ENCODE results near the gene GIT2. TPM values are rescaled to one million over a fixed set of nuclear protein-coding genes. Genes with fewer than 3 reads are reported as not detected.

The GIT2 gene
- total RNA-seq, 4 donors from 2014 or later = 39.8 to 62.9 (median 55.5) TPM

DNA sequence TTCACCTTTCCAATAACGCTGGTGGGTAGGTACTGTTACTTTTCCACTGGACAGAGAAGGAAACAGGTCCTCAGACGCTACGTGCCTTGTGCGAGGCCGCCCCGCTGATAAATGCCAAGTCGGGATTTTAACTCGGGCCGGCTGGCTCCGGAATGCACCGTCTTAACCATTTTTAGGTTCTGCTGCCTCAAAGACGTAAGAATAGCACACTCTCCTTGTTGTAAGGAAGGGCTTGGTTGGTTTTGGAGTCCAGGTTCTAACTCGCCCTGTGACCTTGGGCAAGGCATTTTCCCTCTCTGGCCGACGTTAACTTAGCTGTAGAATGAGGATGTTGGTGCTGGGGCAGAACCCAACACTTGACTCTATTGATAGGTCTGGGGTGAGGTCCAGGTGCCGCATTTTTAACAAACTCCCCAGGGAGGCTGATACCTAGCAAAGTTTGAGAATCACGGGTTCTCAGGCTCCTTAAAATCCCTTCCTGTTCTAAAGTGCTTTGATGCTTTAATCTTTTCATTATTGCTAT, 3.9 kb upstream of the GIT2 start:
- Histone ChIP-seq H3K27ac (peak overlapping the region; percentile 71 to 89 (median 78)), H3K9me3 (no peaks in the 10 kb centered on the region), H3K27me3 (no peaks in the 10 kb centered on the region), H3K4me1 (peaks cover 0 to 42% (median 28%) of the 10 kb centered on the region in 4 donors), H3K4me3 (peak overlapping the region; percentile 83 to 96 (median 94)), H3K36me3 (peaks cover 0 to 10% (median 0%) of the 10 kb centered on the region in 3 donors)
- WGBS, 2 donors = 3 to 4% methylated on average over 17 of the region's 17 CpGs
- no peak for TF ChIP-seq EP300 (IDR thresholded peaks at IDR 0.05)
- TF ChIP-seq POLR2A (IDR thresholded peaks at IDR 0.05) = no peak
- DNase-seq (ENCODE audit: low spot score in 2 of 2) = no peak

DNA sequence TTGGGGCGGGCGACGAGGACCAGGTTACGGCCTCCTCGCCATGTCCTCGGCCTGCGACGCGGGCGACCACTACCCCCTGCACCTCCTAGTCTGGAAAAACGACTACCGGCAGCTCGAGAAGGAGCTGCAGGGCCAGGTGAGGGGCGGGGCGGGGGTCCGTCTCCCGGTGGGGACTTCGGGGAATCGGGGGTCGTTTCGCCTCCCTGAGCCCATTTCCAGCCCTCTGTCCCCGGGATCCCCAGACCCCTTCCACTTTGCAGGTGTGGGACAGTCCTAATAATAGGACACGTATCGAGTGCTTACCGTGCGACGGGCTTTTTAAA, 3.4 kb upstream of the GIT2 start:
- peaks cover 0 to 46% (median 32%) of the 10 kb centered on the region in 4 donors for H3K4me1 ChIP-seq
- peak overlapping the region; percentile 71 to 89 (median 78) for H3K27ac ChIP-seq
- TF ChIP-seq CTCF (IDR thresholded peaks at IDR 0.05) (no peak), EP300 (IDR thresholded peaks at IDR 0.05) (no peak), POLR2A (IDR thresholded peaks at IDR 0.05) (no peak)
- 0% methylated on average over 7 to 27 of the region's 27 CpGs for WGBS, 2 donors
- DNase-seq (ENCODE audit: low spot score in 2 of 2) = no peak
- peaks cover 0 to 10% (median 0%) of the 10 kb centered on the region in 3 donors for H3K36me3 ChIP-seq
- peak overlapping the region; percentile 83 to 96 (median 94) for H3K4me3 ChIP-seq
- no peaks in the 10 kb centered on the region for H3K27me3 ChIP-seq
- H3K9me3 ChIP-seq = no peaks in the 10 kb centered on the region

DNA sequence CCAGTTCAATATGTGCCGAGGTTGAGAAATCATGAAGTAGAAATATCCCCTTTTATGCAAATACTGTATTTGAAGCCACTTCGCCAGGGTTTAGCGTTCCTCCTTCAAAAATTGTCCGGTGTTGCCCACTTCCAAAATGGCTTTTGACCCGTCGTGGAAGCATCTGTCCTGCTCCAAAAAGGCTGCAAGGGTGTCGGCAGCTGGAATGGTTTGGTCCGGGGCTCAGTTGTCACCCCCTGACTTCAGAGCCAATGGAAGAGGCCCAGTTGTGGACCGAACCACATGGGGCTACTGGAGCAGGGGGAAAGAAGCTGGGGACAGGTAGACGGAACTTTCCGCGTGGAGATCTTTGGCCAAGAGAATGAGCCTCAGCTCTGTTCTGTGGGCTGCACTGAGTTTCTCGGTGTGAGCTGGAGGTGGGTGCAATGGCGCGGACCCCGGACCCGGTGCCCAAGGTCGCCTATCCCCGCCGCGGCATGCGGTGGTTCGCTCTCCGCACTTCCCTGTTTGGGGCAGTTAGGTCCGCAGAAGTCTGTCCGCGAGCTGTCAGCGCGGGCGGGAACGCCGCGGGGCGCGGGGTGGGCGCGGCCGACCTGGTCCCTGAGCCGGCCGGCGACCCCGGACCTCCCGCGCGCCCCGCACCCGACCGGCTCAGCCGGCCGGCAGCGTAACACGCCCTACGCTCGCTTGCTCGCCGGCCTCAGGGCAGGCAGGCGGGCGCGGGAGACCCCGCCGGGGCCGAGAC, 2.9 kb upstream of the GIT2 start, which contains the start of gene ANKRD13A:
TSS of gene ANKRD13A (plus strand) at position 527 of the 745 bp plus-strand sequence. CDS start 259 bp downstream, outside the sequence.
- DNase-seq (ENCODE audit: low spot score in 2 of 2) = peak; percentile 69 to 88
- peak within 1 kb of the TSS; percentile 71 to 89 (median 78) for H3K27ac ChIP-seq
- peaks cover 0 to 10% (median 0%) of the 10 kb centered on the region in 3 donors for H3K36me3 ChIP-seq
- peaks cover 0 to 52% (median 34%) of the 10 kb centered on the region in 4 donors for H3K4me1 ChIP-seq
- H3K27me3 ChIP-seq = no peaks in the 10 kb centered on the region
- no peaks in the 10 kb centered on the region for H3K9me3 ChIP-seq
- WGBS, 2 donors = 0 to 1% methylated on average over 12 to 62 of the region's 62 CpGs
- peak within 1 kb of the TSS; percentile 83 to 96 (median 94) for H3K4me3 ChIP-seq
- TF ChIP-seq CTCF (IDR thresholded peaks at IDR 0.05) (peak in 2 of 5 experiments; percentile 54 to 65), EP300 (IDR thresholded peaks at IDR 0.05) (peak; percentile 82 to 93), POLR2A (IDR thresholded peaks at IDR 0.05) (peak; percentile 71 to 72)

DNA sequence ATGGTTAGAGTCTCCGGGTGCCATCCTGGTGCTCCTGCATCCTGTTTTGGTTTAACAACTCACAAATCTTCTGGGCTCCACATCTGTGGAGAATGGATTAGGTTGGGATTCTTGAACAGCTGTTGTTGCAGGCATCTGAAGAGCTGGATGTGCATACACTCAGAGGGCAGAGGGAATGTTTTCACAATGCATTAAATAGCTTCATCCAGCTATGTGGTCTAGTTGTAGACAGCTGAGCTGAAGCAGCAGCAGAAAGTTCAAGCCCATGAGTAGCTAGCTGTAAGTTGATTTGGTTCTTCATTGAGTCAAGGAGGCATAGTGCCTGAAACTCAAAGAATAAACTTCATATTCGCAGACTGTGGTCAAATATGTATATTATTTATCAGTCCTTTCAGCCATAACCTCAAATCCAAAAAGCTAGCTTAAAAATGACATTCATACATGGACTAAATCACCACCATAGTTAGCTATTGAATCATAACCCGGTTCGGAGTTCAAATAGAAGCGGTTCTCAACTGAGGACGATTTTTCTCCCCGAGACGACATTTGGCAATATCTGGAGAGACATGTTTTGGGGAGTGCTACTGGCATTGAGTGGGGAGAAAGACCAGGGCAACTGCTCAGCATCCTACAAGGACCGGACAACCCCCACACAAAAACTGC, 2.2 kb upstream of the GIT2 start:
- WGBS, 2 donors = 55% methylated on average over 9 of the region's 9 CpGs

More for the DNA sequence above, 2.2 kb upstream of the GIT2 start:
- DNase-seq (ENCODE audit: low spot score in 2 of 2) = no peak
- Histone ChIP-seq H3K27me3 (no peaks in the 10 kb centered on the region), H3K36me3 (peaks cover 0 to 9% (median 0%) of the 10 kb centered on the region in 3 donors), H3K4me3 (peak overlapping the region; percentile 83 to 96 (median 94)), H3K4me1 (peaks cover 0 to 59% (median 40%) of the 10 kb centered on the region in 4 donors), H3K27ac (peak overlapping the region in 3 of 4 donors; percentile 71 to 89 (median 84)), H3K9me3 (no peaks in the 10 kb centered on the region)
- TF ChIP-seq CTCF (IDR thresholded peaks at IDR 0.05) = no peak
- no peak for TF ChIP-seq POLR2A (IDR thresholded peaks at IDR 0.05)
- TF ChIP-seq EP300 (IDR thresholded peaks at IDR 0.05) = no peak

Data from tibial nerve (tissue), 4 donors.